Measurements from ENCODE around the gene HSPA8. TPM values are rescaled to one million over a fixed set of nuclear protein-coding genes. Genes with fewer than 3 reads are reported as not detected.
A peak's percentile ranks its signal among the peaks of the same experiment; 100 is the strongest.
"Not testable (repeated sequence)": the region's sequence is repeated elsewhere in the genome, so short reads cannot be mapped to it uniquely, and the experiment has no call there.

The HSPA8 gene
- total RNA-seq, 2 experiments from 2014 or later = 1,255 to 1,315 TPM

DNA sequence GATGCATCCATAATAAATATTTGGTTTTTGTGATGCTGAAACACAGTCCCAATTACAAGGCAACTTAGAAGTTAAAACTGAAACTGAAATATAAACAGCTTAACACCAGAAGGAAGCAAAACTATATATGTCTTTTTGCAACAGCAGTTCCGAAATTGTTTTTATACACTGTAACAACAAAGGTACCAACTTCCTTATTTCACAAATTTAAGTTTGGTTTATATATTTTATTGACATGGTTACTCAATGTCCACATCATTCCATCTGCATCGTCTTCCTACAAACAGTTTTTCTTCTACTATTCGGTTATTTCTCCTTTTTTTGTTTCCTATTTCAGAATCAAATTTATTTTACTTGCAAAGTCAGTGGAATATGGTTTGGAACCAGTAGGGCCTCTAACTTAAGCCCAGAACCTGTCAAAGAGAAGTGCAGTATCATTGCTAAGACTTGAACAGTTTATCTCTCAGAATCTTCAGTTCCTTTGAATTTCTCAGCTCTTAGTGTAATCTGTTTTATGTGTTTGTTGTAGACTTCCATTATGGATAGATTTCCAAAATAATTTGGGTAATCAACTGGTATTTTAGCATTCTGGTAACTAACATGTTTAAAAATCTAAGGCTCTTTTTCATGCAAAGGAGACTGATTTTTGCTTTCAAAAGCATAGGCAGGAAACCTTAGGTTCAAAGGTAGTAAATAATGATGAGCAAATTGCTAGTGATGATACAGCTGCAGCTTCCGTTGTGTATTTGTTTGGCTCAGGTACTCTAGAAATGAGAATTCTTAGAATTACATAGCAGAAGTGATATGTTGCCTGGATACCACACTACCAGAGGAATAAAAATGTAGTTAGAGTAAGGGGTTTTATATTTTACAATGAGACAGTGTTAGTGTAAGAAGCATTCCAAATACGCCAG lies 8.2 kb upstream of the HSPA8 start:
- H3K36me3 Mint-ChIP-seq (ENCODE audit: low read depth) = no peaks in the 10 kb centered on the region

GRCh38 chr11:123065621-123066020 lies 3.7 kb upstream of the HSPA8 start:
- CTCF ChIA-PET = interaction anchor here (1.0 to 1.3 kb wide), 4 partner anchors 12 to 182 kb away, joined by 3 to 5 read pairs (median 4); no protein-coding TSS in a partner anchor
- no peak for DNase-seq
- Mint-ChIP-seq H3K27me3 (ENCODE audit: low read depth) (no peaks in the 10 kb centered on the region), H3K27ac (peak overlapping the region; percentile 76), H3K36me3 (ENCODE audit: low read depth) (peaks cover 18% of the 10 kb centered on the region), H3K4me1 (ENCODE audit: low read depth) (peaks cover 43% of the 10 kb centered on the region), H3K9me3 (no peaks in the 10 kb centered on the region), H3K4me3 (no peak overlapping the region)
- intact Hi-C loops (cut with micrococcal nuclease) = loop anchor here (10.0 kb wide), 1 partner anchor 1679 kb away; no protein-coding TSS in a partner anchor

More for the DNA sequence above, 8.2 kb upstream of the HSPA8 start:
- Mint-ChIP-seq H3K4me1 (ENCODE audit: low read depth) (peaks cover 63% of the 10 kb centered on the region), H3K9me3 (no peaks in the 10 kb centered on the region), H3K4me3 (peak overlapping the region; percentile 58), H3K27ac (peak overlapping the region; percentile 97), H3K27me3 (ENCODE audit: low read depth) (no peaks in the 10 kb centered on the region)
- DNase-seq = peak; percentile 46
- intact Hi-C loops (cut with micrococcal nuclease) = loop anchor here (1.0 to 10.0 kb wide), 5 partner anchors 8 to 1675 kb away; partner anchors contain the start of gene HSPA8
- CTCF ChIA-PET = interaction anchor here (0.7 to 2.0 kb wide), 4 partner anchors 13 to 33 kb away, joined by 3 to 9 read pairs (median 6); no protein-coding TSS in a partner anchor

GRCh38 chr11:123063826-123064657 lies 2.1 kb upstream of the HSPA8 start:
- CTCF ChIA-PET = interaction anchor here (1.0 to 2.3 kb wide), 6 partner anchors 10 to 198 kb away, joined by 3 to 13 read pairs (median 4); no protein-coding TSS in a partner anchor
- Mint-ChIP-seq H3K27ac (peak overlapping the region; percentile 99), H3K9me3 (no peaks in the 10 kb centered on the region), H3K36me3 (ENCODE audit: low read depth) (peaks cover 34% of the 10 kb centered on the region), H3K27me3 (ENCODE audit: low read depth) (no peaks in the 10 kb centered on the region), H3K4me1 (ENCODE audit: low read depth) (peaks cover 34% of the 10 kb centered on the region), H3K4me3 (peak overlapping the region; percentile 97)
- intact Hi-C loops (cut with micrococcal nuclease) = loop anchor here (2.0 to 10.0 kb wide), 9 partner anchors 38 to 1681 kb away; partner anchors contain the start of genes BSX and GRAMD1B
- peak; percentile 61 for DNase-seq

- CTCF ChIA-PET = interaction anchor here (0.6 to 2.3 kb wide), 7 partner anchors 9 to 199 kb away, joined by 3 to 13 read pairs (median 3); no protein-coding TSS in a partner anchor
- DNase-seq = peak; percentile 53
- H3K4me3 Mint-ChIP-seq = peak overlapping the region; percentile 97
- no peaks in the 10 kb centered on the region for H3K9me3 Mint-ChIP-seq
- H3K36me3 Mint-ChIP-seq (ENCODE audit: low read depth) = peaks cover 43% of the 10 kb centered on the region
- H3K27me3 Mint-ChIP-seq (ENCODE audit: low read depth) = no peaks in the 10 kb centered on the region
- H3K27ac Mint-ChIP-seq = peak overlapping the region; percentile 99
- peaks cover 35% of the 10 kb centered on the region for H3K4me1 Mint-ChIP-seq (ENCODE audit: low read depth)
- intact Hi-C loops (cut with micrococcal nuclease) = loop anchor here (1.0 to 10.0 kb wide), 16 partner anchors 7 to 1682 kb away; partner anchors contain the start of genes BSX and GRAMD1B
These were observed 1.2 kb upstream of the HSPA8 start for GRCh38 chr11:123062892-123063825.

- Mint-ChIP-seq H3K4me3 (peak overlapping the region; percentile 97), H3K27ac (peak overlapping the region; percentile 99), H3K9me3 (no peaks in the 10 kb centered on the region), H3K36me3 (ENCODE audit: low read depth) (peaks cover 51% of the 10 kb centered on the region), H3K27me3 (ENCODE audit: low read depth) (no peaks in the 10 kb centered on the region), H3K4me1 (ENCODE audit: low read depth) (peaks cover 40% of the 10 kb centered on the region)
- intact Hi-C loops (cut with micrococcal nuclease) = loop anchor here (1.0 to 10.0 kb wide), 16 partner anchors 8 to 1682 kb away; partner anchors contain the start of genes BSX and GRAMD1B
- DNase-seq = peak; percentile 100
- CTCF ChIA-PET = interaction anchor here (0.7 to 1.3 kb wide), 6 partner anchors 19 to 48 kb away, joined by 3 to 6 read pairs (median 3); no protein-coding TSS in a partner anchor
These were observed 389 bp upstream of the HSPA8 start for GRCh38 chr11:123062158-123062891.

GRCh38 chr11:123060277-123061000 lies 1.5 kb downstream of the HSPA8 start:
- intact Hi-C loops (cut with micrococcal nuclease) = loop anchor here (5.0 to 10.0 kb wide), 4 partner anchors 42 to 1684 kb away; no protein-coding TSS in a partner anchor
- Mint-ChIP-seq H3K27ac (peak overlapping the region; percentile 99), H3K36me3 (ENCODE audit: low read depth) (peaks cover 68% of the 10 kb centered on the region), H3K4me1 (ENCODE audit: low read depth) (peaks cover 45% of the 10 kb centered on the region), H3K9me3 (no peaks in the 10 kb centered on the region), H3K27me3 (ENCODE audit: low read depth) (no peaks in the 10 kb centered on the region), H3K4me3 (peak overlapping the region; percentile 97)
- DNase-seq = no peak
- CTCF ChIA-PET = interaction anchor here (1.1 to 1.5 kb wide), 2 partner anchors 42 to 43 kb away, joined by 3 to 5 read pairs; no protein-coding TSS in a partner anchor

GRCh38 chr11:123059041-123059920 lies 2.7 kb downstream of the HSPA8 start:
- CTCF ChIA-PET = interaction anchor here (1.5 kb wide), 1 partner anchor 44 kb away, joined by 5 read pairs; no protein-coding TSS in a partner anchor
- H3K9me3 Mint-ChIP-seq; DNase-seq; H3K27me3 Mint-ChIP-seq (ENCODE audit: low read depth): not testable (repeated sequence)
- Mint-ChIP-seq H3K27ac (peak overlapping the region; percentile 99), H3K4me3 (peak overlapping the region; percentile 97), H3K4me1 (ENCODE audit: low read depth) (peaks cover 40% of the 10 kb centered on the region), H3K36me3 (ENCODE audit: low read depth) (peaks cover 69% of the 10 kb centered on the region)
- intact Hi-C loops (cut with micrococcal nuclease) = loop anchor here (1.0 to 10.0 kb wide), 2 partner anchors 188 to 264 kb away; no protein-coding TSS in a partner anchor

DNA sequence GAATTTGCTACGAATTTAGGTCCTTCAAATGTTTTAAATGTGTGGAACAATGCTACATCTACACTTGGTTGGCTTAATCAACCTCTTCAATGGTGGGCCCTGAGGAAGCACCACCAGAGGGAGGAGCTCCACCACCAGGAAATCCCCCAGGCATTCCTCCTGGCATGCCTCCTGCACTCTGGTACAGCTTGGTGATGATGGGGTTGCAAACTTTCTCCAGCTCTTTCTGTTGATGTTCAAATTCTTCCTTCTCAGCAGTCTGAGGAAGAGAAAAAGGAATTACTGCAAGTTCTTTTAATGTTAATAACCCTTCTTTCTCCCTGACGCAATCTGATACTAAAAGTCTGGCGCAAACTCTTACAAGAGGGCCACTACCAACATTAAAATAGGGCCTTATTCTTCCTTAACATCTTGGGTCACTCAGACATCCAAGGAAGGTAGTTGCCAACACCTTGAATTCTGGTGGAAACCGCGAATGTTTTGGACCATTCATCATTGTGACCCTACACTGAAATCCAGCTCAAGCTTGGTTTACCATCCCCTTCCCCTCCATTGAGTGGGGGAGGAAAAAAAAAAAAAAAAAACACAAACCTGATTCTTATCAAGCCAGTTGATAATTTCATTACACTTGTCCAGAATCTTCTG lies 4.2 kb downstream of the HSPA8 start:
- no peaks in the 10 kb centered on the region for H3K27me3 Mint-ChIP-seq (ENCODE audit: low read depth)

More for the DNA sequence above, 4.2 kb downstream of the HSPA8 start:
- Mint-ChIP-seq H3K27ac (peak overlapping the region; percentile 99), H3K4me1 (ENCODE audit: low read depth) (peaks cover 37% of the 10 kb centered on the region), H3K4me3 (peak overlapping the region; percentile 97), H3K9me3 (no peaks in the 10 kb centered on the region), H3K36me3 (ENCODE audit: low read depth) (peaks cover 67% of the 10 kb centered on the region)
- intact Hi-C loops (cut with micrococcal nuclease) = loop anchor here (10.0 kb wide), 1 partner anchor 263 kb away; no protein-coding TSS in a partner anchor
- CTCF ChIA-PET = interaction anchor here (0.9 to 1.5 kb wide), 4 partner anchors 10 to 189 kb away, joined by 3 to 6 read pairs (median 4); no protein-coding TSS in a partner anchor
- DNase-seq = peak; percentile 26

All from activated naive CD4-positive, alpha-beta T cell treated with anti-CD3 and anti-CD28 coated beads for 36 hours (primary cell).